ENCODE data around the gene QSOX2.
A peak's percentile ranks its signal among the peaks of the same experiment; 100 is the strongest.

DNA sequence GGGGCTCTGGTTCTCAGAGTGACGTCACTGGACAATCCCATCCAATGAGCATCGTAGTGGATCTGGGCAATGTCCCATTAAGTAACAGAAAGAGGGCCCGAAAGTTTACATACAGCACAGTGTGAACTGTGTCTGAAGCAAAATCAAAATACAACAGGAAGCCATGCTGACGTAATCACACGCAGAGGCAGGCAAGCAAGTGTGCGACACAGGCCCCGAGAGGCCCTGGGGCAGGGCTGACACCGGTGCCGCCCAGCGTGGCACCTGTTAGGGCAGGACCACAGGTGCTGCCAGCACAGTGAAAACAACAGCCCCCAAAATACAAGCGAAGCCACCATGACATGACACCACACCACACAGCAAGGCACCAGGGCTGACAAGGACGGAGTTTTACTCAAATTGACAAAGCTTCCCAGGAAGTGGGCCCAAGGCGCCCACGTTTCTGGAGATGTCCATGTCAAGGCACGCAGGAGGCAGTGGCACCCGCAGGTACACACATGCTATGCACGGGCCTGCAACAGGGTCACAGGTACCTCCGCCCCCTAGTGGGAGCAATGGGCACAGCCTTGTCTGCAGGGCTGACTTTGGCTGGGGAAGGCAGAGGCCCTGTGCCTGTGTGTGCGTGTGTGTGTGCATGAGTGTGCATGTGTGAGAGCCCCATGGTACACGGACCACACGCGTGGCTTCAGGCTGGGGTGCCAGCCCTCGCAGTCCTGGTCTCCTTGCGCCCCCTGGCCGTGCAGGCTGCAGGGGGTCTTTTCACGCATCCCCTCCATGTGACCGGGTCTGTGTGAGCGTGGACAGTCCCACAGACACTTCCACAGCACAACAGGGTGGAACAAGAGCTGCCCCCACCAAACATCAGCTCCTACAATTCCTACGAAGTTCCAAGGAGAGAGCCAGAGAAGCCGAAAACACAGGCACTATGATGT is 19.6 kb downstream of the QSOX2 start:
- TF ChIP-seq, protein P1, sequence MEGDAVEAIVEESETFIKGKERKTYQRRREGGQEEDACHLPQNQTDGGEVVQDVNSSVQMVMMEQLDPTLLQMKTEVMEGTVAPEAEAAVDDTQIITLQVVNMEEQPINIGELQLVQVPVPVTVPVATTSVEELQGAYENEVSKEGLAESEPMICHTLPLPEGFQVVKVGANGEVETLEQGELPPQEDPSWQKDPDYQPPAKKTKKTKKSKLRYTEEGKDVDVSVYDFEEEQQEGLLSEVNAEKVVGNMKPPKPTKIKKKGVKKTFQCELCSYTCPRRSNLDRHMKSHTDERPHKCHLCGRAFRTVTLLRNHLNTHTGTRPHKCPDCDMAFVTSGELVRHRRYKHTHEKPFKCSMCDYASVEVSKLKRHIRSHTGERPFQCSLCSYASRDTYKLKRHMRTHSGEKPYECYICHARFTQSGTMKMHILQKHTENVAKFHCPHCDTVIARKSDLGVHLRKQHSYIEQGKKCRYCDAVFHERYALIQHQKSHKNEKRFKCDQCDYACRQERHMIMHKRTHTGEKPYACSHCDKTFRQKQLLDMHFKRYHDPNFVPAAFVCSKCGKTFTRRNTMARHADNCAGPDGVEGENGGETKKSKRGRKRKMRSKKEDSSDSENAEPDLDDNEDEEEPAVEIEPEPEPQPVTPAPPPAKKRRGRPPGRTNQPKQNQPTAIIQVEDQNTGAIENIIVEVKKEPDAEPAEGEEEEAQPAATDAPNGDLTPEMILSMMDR (conservative IDR thresholded peaks at IDR 0.05): peak; percentile 88
- TF ChIP-seq EZH2 (IDR thresholded peaks at IDR 0.05; ENCODE audit: low read depth): no peak
